ENCODE measurements around the gene MLXIP.

MLXIP gene

DNA sequence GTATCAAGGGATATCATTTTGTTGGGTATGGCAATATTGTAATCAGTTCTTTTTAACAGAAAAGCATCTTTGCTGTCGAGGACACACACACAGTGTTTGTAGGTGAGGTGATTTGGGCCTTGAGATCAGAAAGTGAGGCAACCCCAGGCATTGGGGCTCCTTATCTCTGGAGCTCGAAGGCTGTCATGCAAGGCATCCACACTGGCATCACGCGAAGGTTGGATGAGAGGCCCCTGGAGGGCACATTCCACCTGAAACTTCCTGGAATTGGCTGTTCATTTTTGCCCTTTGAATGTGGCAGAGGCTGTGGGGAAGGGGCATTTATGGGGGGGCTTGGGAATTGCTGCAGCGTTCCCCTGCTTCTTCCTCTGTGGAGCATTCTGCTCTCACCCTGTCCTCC is 49.9 kb downstream of the MLXIP start:
- DNase-seq = no peak

DNA sequence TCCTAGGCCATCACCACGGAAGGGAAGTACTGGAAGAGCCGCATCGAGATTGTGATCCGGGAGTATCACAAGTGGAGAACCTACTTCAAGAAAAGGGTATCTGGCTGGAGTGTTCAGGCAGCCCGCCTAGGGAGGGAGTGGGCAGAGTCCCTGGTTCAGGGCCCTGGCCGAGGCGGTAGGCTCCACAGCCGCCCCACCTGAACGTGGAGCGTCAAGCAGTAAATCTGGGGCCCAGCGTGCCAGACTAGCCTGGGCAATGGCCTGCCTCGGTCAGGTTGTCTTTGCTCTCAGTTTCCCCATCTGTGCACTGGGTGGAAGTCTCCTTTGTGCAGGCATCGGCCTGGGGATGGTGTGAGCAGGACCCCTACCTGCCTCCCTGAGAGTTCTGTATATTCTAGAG is 50.6 kb downstream of the MLXIP start:
- no peak for DNase-seq

DNA sequence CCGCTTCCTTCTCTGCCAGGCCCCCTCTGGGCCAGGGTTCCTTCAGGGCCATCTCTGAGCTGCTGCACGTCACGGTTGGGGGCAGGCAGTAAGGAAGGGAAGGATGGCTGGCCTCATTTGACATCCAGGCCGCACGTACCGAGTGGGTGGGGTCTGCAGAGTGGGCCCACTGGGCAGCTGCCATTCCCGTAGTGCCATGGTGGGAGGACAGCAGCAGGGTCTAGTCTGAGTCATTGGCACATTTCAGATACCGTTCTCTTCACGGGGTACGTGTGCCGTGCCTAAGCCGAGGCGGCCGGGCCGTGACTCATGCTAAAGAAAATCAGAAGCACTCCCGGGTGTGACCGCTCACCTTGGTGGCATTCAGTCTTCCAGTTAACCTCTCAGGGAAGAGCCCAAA is 51.6 kb downstream of the MLXIP start:
- DNase-seq = no peak

- no peak for DNase-seq
Observed at GRCh38 chr12:122133192-122133950, 54.8 kb downstream of the MLXIP start.

DNA sequence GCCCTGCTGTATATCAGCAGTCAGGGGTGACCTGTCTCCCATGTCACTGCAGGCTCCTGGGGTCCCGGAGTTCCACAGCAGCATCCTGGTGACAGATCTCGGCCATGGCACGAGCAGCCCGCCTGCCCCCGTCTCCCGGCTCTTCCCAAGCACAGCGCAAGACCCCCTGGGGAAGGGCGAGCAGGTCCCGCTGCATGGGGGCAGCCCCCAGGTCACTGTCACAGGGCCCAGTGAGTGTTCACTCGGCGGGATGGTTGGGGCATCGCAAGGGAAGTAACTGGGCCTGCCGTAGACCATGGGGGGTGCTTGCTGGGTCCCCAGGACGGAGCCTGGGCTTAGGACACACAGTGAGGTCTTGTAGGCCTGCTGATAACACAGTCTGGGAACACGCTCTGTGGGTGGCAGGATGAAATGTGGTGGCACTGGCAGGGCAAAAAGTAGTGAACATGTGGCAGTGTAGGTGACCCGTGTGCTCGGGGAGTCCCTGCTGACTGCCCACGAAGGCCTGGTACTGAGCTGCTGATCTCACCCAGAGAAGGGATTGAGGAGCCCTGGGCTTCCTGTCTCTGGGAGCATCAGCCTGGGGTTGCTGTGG is 57.0 kb downstream of the MLXIP start:
- no peak for DNase-seq

- no peak for DNase-seq
Observed at GRCh38 chr12:122137229-122137628, 58.7 kb downstream of the MLXIP start.

DNA sequence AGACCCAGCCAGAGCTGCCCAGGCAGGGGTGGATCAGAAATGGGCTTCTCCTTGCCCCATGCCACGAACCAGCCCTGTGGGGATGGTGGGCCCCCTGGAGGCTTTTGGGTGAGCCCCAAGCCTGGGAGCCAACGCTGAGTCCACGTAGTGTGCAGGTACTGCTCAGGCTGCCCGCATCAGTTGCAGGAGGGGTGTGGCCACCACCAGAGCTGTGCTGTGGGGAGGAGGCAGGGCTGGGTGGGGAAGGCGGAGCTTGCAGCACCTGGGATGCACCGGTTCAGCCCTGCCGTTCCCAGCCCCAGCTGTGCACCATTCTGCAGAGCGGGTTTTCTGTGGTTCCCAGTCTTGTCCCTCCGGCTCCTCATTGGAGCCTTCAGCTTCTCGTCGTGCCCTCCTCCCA is 59.1 kb downstream of the MLXIP start:
- no peak for DNase-seq

GRCh38 chr12:122138181-122138580 is 59.6 kb downstream of the MLXIP start:
- DNase-seq = no peak

- DNase-seq = no peak
Observed at GRCh38 chr12:122138616-122139015, 60.1 kb downstream of the MLXIP start.

DNA sequence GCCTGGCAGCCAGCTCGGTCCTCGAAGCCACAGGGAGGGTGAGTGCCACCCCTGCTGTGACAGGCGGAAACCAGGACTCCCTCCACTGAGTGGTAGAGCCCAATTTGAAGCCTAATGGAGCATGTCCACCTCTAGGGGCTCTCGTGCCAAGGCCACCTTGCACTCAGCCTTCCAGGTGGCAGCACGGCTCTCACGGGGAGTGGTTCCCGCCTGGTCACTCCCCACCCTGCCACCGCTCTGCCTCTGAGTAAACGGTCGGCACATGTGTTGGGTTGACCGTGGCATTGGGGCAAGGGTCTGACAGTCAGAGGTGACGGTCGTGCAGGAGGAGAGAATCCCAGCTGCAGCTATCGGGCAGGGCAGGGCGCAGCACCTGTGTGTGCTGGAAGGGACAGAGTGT is 60.7 kb downstream of the MLXIP start:
- DNase-seq = no peak

DNA sequence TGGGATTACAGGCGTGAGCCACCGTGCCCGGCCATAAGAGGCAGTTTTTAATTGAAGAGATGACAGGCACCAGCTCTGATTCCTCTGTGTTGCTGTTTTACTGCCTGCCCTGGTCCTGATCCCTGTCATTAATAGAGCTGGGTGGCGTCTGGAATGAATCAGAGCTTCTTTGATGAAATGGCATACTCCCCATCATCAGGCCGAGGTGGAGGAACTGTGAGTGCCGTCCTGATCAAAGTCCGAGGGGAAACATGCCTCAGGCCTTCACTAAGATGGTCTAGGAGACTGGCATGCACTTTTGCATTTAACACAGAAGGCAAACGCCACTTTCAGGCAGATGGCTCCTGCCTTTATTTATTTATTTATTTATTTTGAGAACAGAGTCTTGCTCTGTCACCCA is 61.4 kb downstream of the MLXIP start:
- no peak for DNase-seq

DNA sequence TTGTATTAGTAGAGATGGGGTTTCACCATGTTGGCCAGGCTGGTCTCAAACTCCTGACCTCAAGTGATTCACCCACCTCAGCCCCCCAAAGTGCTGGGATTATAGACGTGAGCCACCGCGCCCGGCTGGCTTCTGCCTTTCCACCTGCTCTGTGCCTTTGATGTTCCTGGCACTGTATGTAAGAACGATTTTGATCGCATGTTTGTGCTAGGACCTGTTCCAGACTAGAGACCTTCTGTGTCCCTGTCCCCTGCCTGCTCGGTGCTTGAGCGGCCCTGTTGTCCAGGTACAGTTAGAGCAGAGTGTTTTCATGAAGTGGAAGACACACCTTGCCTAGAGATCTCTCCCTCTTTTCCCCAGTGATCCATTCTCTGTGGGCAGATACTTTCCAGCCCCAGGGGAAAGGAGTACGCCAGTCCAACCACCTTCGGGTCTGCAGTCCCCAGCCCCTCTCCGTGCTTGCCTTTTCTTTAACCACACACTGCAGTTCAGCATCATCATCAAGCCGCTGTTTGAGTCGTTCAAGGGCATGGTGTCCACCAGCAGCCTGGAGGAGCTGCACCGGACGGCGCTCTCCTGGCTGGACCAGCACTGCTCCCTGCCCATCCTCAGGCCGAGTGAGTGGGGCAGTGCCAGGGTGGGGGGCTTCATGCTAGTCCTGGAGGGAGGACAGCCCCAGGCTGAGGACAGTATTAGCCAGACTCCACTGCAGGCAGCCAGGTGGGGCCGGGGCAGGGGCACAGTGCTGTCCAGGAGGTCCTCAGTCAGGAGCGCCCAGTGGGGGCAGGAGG is 62.1 kb downstream of the MLXIP start:
- no peak for DNase-seq

DNA sequence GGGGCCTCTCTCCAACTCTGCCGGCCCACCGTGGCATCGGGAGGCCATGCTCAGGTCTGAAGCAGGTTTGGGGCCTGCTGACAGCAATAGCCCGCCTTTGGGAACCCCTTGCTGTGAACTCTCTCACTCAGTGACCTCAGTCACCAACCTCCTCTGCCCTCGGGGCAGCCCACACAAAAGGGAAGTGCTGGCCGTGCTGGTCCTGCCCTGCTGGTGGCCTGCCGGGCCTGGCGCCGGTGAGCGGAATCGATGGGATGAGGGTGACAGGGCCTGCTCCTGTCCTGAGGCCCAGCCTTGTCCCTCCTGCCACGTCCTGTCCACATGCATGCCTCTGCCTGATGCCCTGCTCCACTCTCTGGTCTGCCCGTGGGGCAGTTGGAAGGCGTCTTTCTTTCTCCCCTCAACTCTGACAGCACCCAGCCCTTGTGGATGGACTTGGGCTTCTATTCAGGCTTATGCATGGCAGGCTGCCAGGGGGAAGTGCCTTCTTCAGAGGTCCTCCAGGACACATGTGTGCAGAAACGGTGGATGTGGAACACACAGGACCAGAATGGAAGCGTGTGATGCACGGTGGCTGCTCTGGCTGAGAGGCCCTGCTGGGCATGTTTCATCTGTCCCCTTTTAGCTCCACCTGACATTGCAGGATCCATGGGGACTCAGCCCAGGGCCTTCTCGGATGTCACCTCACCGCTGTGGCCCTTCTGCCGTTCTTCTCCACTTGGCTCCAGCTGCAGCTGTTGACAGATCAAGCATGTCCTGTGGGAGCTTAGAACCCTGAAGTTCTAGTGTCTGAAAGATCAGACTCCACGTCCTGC is 63.6 kb downstream of the MLXIP start:
- no peak for DNase-seq

DNA sequence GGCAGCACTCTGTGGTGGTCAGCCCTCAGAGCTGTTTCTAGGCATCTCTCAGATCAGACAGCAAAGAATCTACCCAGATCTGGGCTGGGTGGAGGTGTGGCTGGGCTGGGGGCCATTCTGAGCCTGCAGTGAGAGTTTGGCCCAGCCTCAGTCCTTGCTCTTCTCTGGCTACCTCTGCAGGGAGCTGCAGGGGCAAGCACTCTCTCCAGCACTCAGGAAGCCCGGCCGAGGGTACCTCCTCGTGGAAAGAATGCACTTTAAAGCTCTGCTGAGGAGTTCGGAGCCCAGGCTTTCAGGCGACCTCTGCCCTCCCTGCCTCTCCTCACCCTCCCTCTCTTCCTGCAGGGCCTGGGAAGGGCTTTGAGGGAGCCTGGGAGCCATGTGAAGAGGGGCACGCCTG is 64.3 kb downstream of the MLXIP start:
- DNase-seq = no peak

GRCh38 chr12:122144885-122145284 is 66.3 kb downstream of the MLXIP start:
- no peak for DNase-seq

- no peak for DNase-seq
Observed at GRCh38 chr12:122145505-122146330, 67.2 kb downstream of the MLXIP start.

DNA sequence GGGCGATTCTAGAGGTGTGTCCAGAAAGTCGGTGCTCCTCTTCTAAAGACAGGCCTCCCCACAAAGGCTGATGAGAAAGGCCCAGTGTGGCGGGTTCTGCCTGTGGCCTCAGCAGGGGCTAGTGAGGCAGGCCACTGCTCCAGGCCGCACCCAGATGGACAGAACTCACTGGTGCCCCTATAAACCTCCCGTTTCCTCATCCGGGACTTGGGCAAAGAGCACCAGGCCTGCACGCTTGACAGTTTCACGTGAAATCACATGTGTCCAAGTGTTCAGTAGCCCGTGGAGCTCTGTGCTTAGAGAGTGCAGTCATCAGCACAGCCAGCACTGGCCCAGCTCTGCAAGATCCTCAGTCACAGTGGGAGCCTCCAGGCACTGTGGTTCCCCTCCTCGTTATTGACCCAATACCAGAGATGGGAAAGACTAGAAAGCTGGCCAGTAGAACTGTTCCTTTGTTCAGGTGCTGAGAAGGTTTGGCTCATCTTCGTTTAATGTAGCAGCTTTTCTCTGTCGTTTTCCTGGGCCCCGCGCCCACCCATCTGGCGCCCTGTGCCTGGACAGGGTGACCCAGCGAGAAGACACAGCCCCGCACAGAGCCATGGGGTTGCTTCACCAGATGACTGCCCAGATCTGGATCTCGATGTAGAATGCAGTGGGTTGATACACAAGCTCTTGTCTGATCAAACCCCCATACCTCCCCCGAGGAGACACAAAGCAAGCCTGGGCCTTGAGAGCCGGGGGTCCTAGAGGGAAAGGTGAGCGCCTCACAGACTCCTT is 69.1 kb downstream of the MLXIP start:
- DNase-seq = no peak

DNA sequence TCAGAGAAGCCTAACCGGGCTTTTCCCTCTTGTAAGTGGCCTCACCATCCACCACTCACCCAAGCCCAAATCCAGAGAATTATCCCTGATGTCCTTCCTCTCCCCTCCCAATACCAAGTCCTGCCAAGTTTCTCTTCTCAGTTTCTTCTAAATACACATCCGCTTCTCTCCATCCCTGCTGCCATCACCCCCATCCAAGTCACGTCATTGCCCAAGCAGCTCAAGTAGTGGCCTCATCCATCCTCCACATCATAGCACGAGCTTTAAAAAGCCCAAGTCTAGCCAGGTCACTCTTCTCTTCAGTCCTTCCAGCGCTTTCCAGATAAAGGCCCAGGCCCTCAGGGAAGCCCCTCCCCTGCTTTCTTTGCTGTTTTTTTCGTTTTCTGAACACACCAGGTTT is 70.1 kb downstream of the MLXIP start:
- no peak for DNase-seq

- no peak for DNase-seq
Observed at GRCh38 chr12:122150127-122150681, 71.6 kb downstream of the MLXIP start.

- DNase-seq = no peak
Observed at GRCh38 chr12:122152754-122153153, 74.2 kb downstream of the MLXIP start.

- no peak for DNase-seq
Observed at GRCh38 chr12:122155705-122156104, 77.1 kb downstream of the MLXIP start.
